Neural crest cell (in vitro differentiated cells): ENCODE results near the gene DONSON. TPM values are rescaled to one million over a fixed set of nuclear protein-coding genes. Genes with fewer than 3 reads are reported as not detected.

Experiments
- DNase-seq: peaks from one replicate; pipeline ENCODE4 v3.0.0; 2021; ENCODE audit warnings: low read depth, mixed read lengths, low spot score
- H3K27ac Mint-ChIP-seq: one replicate; pipeline ENCODE4 v1.8.0; 2021; ENCODE audit warnings: mild to moderate bottlenecking, mixed read lengths; ENCODE audit not compliant: unreplicated experiment
- H3K27me3 Mint-ChIP-seq: 2 replicates; pipeline ENCODE4 v1.8.0; 2021; ENCODE audit warnings: low read depth, mild to moderate bottlenecking, mixed read lengths
- H3K36me3 Mint-ChIP-seq: 2 replicates; pipeline ENCODE4 v1.8.0; 2021; ENCODE audit warnings: low read depth, mild to moderate bottlenecking, mixed read lengths
- H3K4me1 Mint-ChIP-seq: 2 replicates; pipeline ENCODE4 v1.8.0; 2021; ENCODE audit warnings: mixed read lengths
- H3K4me3 Mint-ChIP-seq: one replicate; pipeline ENCODE4 v1.8.0; 2021; ENCODE audit warnings: mild to moderate bottlenecking, mixed read lengths
- H3K9me3 Mint-ChIP-seq: 2 replicates; pipeline ENCODE4 v1.8.0; 2021; ENCODE audit warnings: mixed read lengths
- total RNA-seq: library from RNA; stranded (reverse); gene quantifications from 2 replicates; pipeline ENCODE4 v1.2.1, GENCODE V29; 2021
- TF ChIP-seq, protein P1 (sequence below): fragments of 200-600 bp; sonication (generic); conservative IDR thresholded peaks from 2 replicates; pipeline ENCODE4 v1.5.0; 2021; ENCODE audit warnings: antibody characterized with exemption, mild to moderate bottlenecking

The DONSON gene
- total RNA-seq, 1 donor from 2014 or later = 30.9 TPM

GRCh38 chr21:33537212-33537611 lies 51.3 kb downstream of the DONSON start:
- Mint-ChIP-seq H3K9me3 (no peaks in the 10 kb centered on the region), H3K36me3 (peaks cover 24% of the 10 kb centered on the region), H3K27ac (no peak overlapping the region), H3K4me1 (peaks cover 8% of the 10 kb centered on the region), H3K27me3 (no peaks in the 10 kb centered on the region), H3K4me3 (peak overlapping the region; percentile 9)
- DNase-seq = no peak
- TF ChIP-seq, protein P1, sequence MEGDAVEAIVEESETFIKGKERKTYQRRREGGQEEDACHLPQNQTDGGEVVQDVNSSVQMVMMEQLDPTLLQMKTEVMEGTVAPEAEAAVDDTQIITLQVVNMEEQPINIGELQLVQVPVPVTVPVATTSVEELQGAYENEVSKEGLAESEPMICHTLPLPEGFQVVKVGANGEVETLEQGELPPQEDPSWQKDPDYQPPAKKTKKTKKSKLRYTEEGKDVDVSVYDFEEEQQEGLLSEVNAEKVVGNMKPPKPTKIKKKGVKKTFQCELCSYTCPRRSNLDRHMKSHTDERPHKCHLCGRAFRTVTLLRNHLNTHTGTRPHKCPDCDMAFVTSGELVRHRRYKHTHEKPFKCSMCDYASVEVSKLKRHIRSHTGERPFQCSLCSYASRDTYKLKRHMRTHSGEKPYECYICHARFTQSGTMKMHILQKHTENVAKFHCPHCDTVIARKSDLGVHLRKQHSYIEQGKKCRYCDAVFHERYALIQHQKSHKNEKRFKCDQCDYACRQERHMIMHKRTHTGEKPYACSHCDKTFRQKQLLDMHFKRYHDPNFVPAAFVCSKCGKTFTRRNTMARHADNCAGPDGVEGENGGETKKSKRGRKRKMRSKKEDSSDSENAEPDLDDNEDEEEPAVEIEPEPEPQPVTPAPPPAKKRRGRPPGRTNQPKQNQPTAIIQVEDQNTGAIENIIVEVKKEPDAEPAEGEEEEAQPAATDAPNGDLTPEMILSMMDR = no peak

DNA sequence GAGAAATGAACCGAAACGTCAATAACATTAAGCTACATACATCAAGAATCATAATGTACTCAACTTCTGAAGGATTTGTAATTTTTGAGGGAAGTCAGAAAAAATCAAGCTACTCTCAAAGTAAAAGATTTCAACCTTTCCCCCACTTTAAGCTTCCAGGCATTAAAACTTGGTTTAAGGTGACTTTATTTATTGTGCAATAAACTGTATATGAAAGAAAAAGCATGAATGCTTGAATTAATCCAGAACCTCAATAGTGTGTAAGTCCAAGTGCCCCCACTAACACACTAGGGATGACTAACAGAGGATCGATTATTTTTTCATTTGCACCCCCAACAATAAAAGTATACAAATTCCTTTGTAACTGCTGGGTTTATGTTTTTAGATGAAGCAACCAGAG lies 57.5 kb downstream of the DONSON start:
- H3K27me3 Mint-ChIP-seq = no peaks in the 10 kb centered on the region
- DNase-seq = no peak
- no peak overlapping the region for H3K4me3 Mint-ChIP-seq
- H3K4me1 Mint-ChIP-seq = no peaks in the 10 kb centered on the region
- TF ChIP-seq, protein P1 = no peak
- no peak overlapping the region for H3K27ac Mint-ChIP-seq
- peaks cover 16% of the 10 kb centered on the region for H3K36me3 Mint-ChIP-seq
- H3K9me3 Mint-ChIP-seq = no peaks in the 10 kb centered on the region

Other genes starting within 250 kb of the DONSON start
- gene IFNGR2, start 185.3 kb downstream of the DONSON start, total RNA-seq = 38.9 and 40.5 TPM in 2 replicates
- gene TMEM50B, start 108.7 kb downstream of the DONSON start, total RNA-seq = 23.2 and 25.6 TPM in 2 replicates
- 2.4 and 2.7 TPM in 2 replicates for gene DNAJC28, start 97.0 kb downstream of the DONSON start, total RNA-seq
- 133 and 139 TPM in 2 replicates for gene GART, start 46.6 kb downstream of the DONSON start, total RNA-seq
- gene SON, start 45.6 kb downstream of the DONSON start, total RNA-seq = 367 and 395 TPM in 2 replicates
- gene CRYZL1, start 53.1 kb upstream of the DONSON start, total RNA-seq = 51.9 and 55.8 TPM in 2 replicates
- gene ITSN1, start 53.8 kb upstream of the DONSON start, total RNA-seq = 62.7 and 66.5 TPM in 2 replicates